Measurements from ENCODE around the gene ZNF639. TPM values are rescaled to one million over a fixed set of nuclear protein-coding genes. Genes with fewer than 3 reads are reported as not detected.

Gene ZNF639
- total RNA-seq, 1 donor from 2014 or later, result 40.2 TPM

- peaks cover 1% of the 10 kb centered on the region for H3K27me3 Mint-ChIP-seq (ENCODE audit: low read depth)
- no peak for DNase-seq (ENCODE audit: low spot score in 2 of 2, unreplicated experiment in 2 of 2)
- H3K4me1 Mint-ChIP-seq, result no peaks in the 10 kb centered on the region
- TF ChIP-seq CTCF (IDR thresholded peaks at IDR 0.05; ENCODE audit: unreplicated experiment), result no peak
- H3K4me3 Mint-ChIP-seq, result no peak overlapping the region
- no peaks in the 10 kb centered on the region for H3K36me3 Mint-ChIP-seq
- no peak overlapping the region for H3K27ac Mint-ChIP-seq
- no peaks in the 10 kb centered on the region for H3K9me3 Mint-ChIP-seq
Measured at GRCh38 chr3:179278932-179279693, 43.7 kb upstream of the ZNF639 start.

- H3K4me1 Mint-ChIP-seq, result no peaks in the 10 kb centered on the region
Measured at GRCh38 chr3:179279837-179280236, 43.0 kb upstream of the ZNF639 start.

GRCh38 chr3:179281825-179282224, 41.0 kb upstream of the ZNF639 start:
- H3K27ac Mint-ChIP-seq, result no peak overlapping the region
- H3K4me3 Mint-ChIP-seq, result no peak overlapping the region
- DNase-seq (ENCODE audit: low spot score in 2 of 2, unreplicated experiment in 2 of 2), result no peak
- H3K36me3 Mint-ChIP-seq, result no peaks in the 10 kb centered on the region
- H3K9me3 Mint-ChIP-seq, result no peaks in the 10 kb centered on the region
- no peak for TF ChIP-seq CTCF (IDR thresholded peaks at IDR 0.05; ENCODE audit: unreplicated experiment)
- peaks cover 3% of the 10 kb centered on the region for H3K4me1 Mint-ChIP-seq
- H3K27me3 Mint-ChIP-seq (ENCODE audit: low read depth), result peaks cover 1% of the 10 kb centered on the region

More at GRCh38 chr3:179279837-179280236, 43.0 kb upstream of the ZNF639 start:
- DNase-seq (ENCODE audit: low spot score in 2 of 2, unreplicated experiment in 2 of 2), result no peak
- H3K36me3 Mint-ChIP-seq, result no peaks in the 10 kb centered on the region
- no peaks in the 10 kb centered on the region for H3K9me3 Mint-ChIP-seq
- no peak for TF ChIP-seq CTCF (IDR thresholded peaks at IDR 0.05; ENCODE audit: unreplicated experiment)
- H3K4me3 Mint-ChIP-seq, result no peak overlapping the region
- peaks cover 1% of the 10 kb centered on the region for H3K27me3 Mint-ChIP-seq (ENCODE audit: low read depth)
- no peak overlapping the region for H3K27ac Mint-ChIP-seq

GRCh38 chr3:179286331-179286730, 36.5 kb upstream of the ZNF639 start:
- DNase-seq (ENCODE audit: low spot score in 2 of 2, unreplicated experiment in 2 of 2), result no peak
- H3K36me3 Mint-ChIP-seq, result no peaks in the 10 kb centered on the region
- no peak overlapping the region for H3K27ac Mint-ChIP-seq
- H3K9me3 Mint-ChIP-seq, result no peaks in the 10 kb centered on the region
- H3K27me3 Mint-ChIP-seq (ENCODE audit: low read depth), result no peaks in the 10 kb centered on the region
- TF ChIP-seq CTCF (IDR thresholded peaks at IDR 0.05; ENCODE audit: unreplicated experiment), result no peak
- peaks cover 16% of the 10 kb centered on the region for H3K4me1 Mint-ChIP-seq
- H3K4me3 Mint-ChIP-seq, result no peak overlapping the region

- Mint-ChIP-seq H3K27me3 (ENCODE audit: low read depth) (no peaks in the 10 kb centered on the region), H3K4me3 (no peak overlapping the region), H3K9me3 (no peaks in the 10 kb centered on the region), H3K27ac (no peak overlapping the region), H3K4me1 (peaks cover 24% of the 10 kb centered on the region), H3K36me3 (no peaks in the 10 kb centered on the region)
- TF ChIP-seq CTCF (IDR thresholded peaks at IDR 0.05; ENCODE audit: unreplicated experiment), result no peak
- DNase-seq (ENCODE audit: low spot score in 2 of 2, unreplicated experiment in 2 of 2), result no peak
Measured at GRCh38 chr3:179288845-179289244, 34.0 kb upstream of the ZNF639 start.
